Ishikawa (cell line): ENCODE data around the gene PIGR.

ENCODE experiments used
- CEBPB ChIP-seq: IDR thresholded peaks from 2 replicates; pipeline ENCODE4 v1.6.1; 2012
- CREB1 ChIP-seq: IDR thresholded peaks from 2 replicates; pipeline ENCODE4 v1.6.1; 2012; ENCODE audit warnings: low read depth
- EGR1 ChIP-seq: IDR thresholded peaks from 2 replicates; pipeline ENCODE4 v1.6.1; 2012
- EP300 ChIP-seq: IDR thresholded peaks from 2 replicates; pipeline ENCODE4 v1.6.1; 2012; ENCODE audit warnings: borderline replicate concordance
- FOXM1 ChIP-seq: IDR thresholded peaks from 2 replicates; pipeline ENCODE4 v1.6.1; 2012; ENCODE audit warnings: low read depth, borderline replicate concordance
- NFIC ChIP-seq: IDR thresholded peaks from 2 replicates; pipeline ENCODE4 v1.6.1; 2012
- RAD21 ChIP-seq: IDR thresholded peaks from 2 replicates; pipeline ENCODE4 v1.6.1; 2012; ENCODE audit warnings: low read depth
- TAF1 ChIP-seq: IDR thresholded peaks from 2 replicates; pipeline ENCODE4 v1.6.1; 2012; ENCODE audit warnings: low read depth, mild to moderate bottlenecking
- TCF12 ChIP-seq: IDR thresholded peaks from 2 replicates; pipeline ENCODE4 v1.6.1; 2012; ENCODE audit warnings: low read depth
- TEAD4 ChIP-seq: IDR thresholded peaks from 2 replicates; pipeline ENCODE4 v1.6.1; 2012
- YY1 ChIP-seq: IDR thresholded peaks from 2 replicates; pipeline ENCODE4 v1.6.1; 2012; ENCODE audit warnings: low read depth
- ZBTB7A ChIP-seq: IDR thresholded peaks from 2 replicates; pipeline ENCODE4 v1.6.1; 2012; ENCODE audit warnings: low read depth
- TF ChIP-seq, protein P1 (sequence below): IDR thresholded peaks from 2 replicates; pipeline ENCODE4 v1.6.1; 2012
- TF ChIP-seq, protein P2 (sequence below): IDR thresholded peaks from 2 replicates; pipeline ENCODE4 v1.6.1; 2012
- TF ChIP-seq, protein P3 (sequence below): IDR thresholded peaks from 2 replicates; pipeline ENCODE4 v1.6.1; 2012; ENCODE audit warnings: low read depth, mild to moderate bottlenecking

Gene PIGR

DNA sequence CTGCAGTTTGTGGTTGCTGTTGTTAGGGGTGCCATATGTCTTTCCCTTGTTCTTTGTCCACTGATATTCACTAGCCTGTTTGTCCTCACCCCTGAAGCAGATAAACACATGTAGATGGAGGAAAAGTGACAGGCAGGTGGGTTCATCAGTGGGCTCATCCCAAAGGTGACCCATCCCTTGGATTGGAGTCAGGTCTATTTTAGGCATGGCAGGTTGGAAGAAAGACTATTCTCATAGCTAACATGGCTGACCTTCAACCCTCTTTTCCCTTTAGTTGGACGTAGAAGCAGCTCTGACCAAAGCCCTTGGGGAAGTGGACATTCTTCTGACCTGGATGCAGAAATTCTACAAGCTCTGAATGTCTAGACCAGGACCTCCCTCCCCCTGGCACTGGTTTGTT is 43.6 kb downstream of the PIGR start:
- TF ChIP-seq ZBTB7A (no peak), EP300 (no peak), TEAD4 (no peak), TAF1 (no peak), CREB1 (no peak), EGR1 (no peak), NFIC (no peak)
- TF ChIP-seq, protein P1, sequence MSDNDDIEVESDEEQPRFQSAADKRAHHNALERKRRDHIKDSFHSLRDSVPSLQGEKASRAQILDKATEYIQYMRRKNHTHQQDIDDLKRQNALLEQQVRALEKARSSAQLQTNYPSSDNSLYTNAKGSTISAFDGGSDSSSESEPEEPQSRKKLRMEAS: no peak
- TF ChIP-seq, protein P2, sequence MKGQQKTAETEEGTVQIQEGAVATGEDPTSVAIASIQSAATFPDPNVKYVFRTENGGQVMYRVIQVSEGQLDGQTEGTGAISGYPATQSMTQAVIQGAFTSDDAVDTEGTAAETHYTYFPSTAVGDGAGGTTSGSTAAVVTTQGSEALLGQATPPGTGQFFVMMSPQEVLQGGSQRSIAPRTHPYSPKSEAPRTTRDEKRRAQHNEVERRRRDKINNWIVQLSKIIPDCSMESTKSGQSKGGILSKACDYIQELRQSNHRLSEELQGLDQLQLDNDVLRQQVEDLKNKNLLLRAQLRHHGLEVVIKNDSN: no peak

DNA sequence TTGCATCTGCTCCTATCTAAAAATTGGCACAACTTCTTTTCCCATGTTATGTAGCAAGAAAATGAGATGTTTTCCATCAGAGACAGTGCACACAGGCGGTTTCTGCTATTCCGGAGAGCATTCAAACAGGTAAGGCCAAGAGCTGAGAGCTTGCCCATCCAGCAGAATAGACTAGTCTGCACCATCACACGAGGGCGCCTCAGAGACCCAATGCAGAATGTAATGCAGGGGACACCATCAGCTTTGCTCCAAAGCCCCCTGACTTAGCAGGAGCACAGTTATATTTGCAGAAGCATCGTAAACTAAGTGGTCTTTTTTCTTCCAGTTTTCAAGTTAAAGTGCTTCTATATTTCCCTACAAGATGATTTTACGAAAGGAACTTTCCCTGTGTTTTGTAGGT is 44.3 kb downstream of the PIGR start:
- TF ChIP-seq FOXM1: no peak
- TF ChIP-seq CREB1: no peak
- TF ChIP-seq RAD21: no peak
- no peak for TF ChIP-seq TCF12
- TF ChIP-seq, protein P1: no peak
- TF ChIP-seq YY1: no peak
- no peak for TF ChIP-seq EP300
- TF ChIP-seq, protein P2: no peak

DNA sequence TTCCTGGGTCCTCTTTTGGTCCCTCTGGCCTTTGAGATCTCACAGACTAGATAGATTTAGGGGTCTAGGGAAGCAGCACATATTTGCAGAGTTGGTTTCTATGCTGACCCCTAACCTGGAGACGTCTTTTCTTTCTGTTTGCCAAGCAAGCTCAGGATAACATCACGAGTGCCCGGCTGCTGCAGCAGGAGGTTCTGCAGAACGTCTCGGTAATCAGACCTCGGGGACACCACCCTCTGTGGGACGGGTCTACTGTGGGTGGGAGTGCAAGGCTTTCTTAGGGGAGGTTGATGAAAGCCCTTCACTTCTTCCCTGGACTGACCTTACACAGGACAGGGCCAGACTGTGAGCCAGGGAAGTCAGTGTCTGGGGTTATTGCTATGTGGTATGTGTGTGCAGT is 46.1 kb downstream of the PIGR start:
- TF ChIP-seq FOXM1: no peak
- no peak for TF ChIP-seq TAF1
- TF ChIP-seq, protein P3, sequence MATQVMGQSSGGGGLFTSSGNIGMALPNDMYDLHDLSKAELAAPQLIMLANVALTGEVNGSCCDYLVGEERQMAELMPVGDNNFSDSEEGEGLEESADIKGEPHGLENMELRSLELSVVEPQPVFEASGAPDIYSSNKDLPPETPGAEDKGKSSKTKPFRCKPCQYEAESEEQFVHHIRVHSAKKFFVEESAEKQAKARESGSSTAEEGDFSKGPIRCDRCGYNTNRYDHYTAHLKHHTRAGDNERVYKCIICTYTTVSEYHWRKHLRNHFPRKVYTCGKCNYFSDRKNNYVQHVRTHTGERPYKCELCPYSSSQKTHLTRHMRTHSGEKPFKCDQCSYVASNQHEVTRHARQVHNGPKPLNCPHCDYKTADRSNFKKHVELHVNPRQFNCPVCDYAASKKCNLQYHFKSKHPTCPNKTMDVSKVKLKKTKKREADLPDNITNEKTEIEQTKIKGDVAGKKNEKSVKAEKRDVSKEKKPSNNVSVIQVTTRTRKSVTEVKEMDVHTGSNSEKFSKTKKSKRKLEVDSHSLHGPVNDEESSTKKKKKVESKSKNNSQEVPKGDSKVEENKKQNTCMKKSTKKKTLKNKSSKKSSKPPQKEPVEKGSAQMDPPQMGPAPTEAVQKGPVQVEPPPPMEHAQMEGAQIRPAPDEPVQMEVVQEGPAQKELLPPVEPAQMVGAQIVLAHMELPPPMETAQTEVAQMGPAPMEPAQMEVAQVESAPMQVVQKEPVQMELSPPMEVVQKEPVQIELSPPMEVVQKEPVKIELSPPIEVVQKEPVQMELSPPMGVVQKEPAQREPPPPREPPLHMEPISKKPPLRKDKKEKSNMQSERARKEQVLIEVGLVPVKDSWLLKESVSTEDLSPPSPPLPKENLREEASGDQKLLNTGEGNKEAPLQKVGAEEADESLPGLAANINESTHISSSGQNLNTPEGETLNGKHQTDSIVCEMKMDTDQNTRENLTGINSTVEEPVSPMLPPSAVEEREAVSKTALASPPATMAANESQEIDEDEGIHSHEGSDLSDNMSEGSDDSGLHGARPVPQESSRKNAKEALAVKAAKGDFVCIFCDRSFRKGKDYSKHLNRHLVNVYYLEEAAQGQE: no peak
- TF ChIP-seq TEAD4: no peak
- TF ChIP-seq, protein P2: no peak

DNA sequence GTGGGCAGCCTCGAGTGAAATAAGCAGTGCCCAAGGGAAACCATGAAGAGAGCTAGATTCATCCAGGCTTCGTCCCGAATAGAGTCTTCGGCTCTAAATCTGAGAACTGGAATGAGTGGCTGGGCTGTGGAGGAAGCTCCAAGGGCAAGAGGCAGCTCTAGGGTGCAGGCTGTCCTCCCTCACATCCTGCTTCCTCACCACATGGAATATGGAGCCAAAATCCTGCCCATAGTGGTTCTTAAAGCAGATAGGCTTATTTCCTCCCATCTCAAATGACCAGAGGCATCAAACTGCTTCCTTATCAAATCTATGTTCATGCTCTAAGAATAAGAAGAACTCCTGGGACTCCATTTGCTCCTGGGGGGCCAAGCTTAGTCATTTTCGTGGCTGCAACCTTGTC is 46.5 kb downstream of the PIGR start:
- TF ChIP-seq CREB1: no peak
- no peak for TF ChIP-seq CEBPB
- no peak for TF ChIP-seq TAF1
- TF ChIP-seq, protein P2: no peak
- TF ChIP-seq EP300: no peak
- no peak for TF ChIP-seq RAD21
- TF ChIP-seq, protein P1: no peak
- no peak for TF ChIP-seq YY1
- TF ChIP-seq TEAD4: no peak
- no peak for TF ChIP-seq EGR1
- TF ChIP-seq TCF12: no peak
- TF ChIP-seq NFIC: no peak
- TF ChIP-seq ZBTB7A: no peak
- TF ChIP-seq, protein P3: no peak
- TF ChIP-seq FOXM1: no peak

DNA sequence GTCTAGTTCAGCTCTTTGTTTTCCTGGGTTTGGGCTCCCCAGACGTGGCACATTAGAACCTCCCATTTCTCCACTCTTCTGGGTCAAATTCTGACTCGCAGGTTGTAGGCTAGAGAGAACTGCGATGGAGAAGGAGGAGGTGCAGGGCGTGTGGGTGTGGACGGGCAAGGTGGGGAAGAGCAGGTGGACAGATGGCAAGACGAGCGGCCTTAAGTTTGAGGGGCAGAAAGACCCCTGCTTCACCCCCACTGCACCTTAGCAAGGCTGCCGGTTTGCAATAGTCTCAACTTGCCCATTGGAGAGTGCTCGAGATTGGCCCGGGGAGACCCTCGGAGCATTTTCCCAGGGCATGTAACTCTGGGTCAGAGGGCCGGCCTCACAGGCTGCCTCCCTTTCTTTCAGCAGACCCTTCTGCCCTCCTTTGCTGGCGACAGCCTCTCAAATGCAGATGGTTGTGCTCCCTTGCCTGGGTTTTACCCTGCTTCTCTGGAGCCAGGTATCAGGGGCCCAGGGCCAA is 47.3 kb downstream of the PIGR start:
- TF ChIP-seq EGR1: no peak
- no peak for TF ChIP-seq EP300
- TF ChIP-seq TCF12: no peak
- no peak for TF ChIP-seq TEAD4
- no peak for TF ChIP-seq CEBPB
- TF ChIP-seq, protein P2: no peak
- no peak for TF ChIP-seq NFIC
- TF ChIP-seq ZBTB7A: no peak
- TF ChIP-seq, protein P1: no peak
- TF ChIP-seq RAD21: no peak
- TF ChIP-seq, protein P3: no peak
- TF ChIP-seq YY1: no peak
- no peak for TF ChIP-seq CREB1
- no peak for TF ChIP-seq TAF1
- no peak for TF ChIP-seq FOXM1
